Memory B cell (primary cell): ENCODE results near the gene MSRB3.
"Not testable (repeated sequence)": the region's sequence is repeated elsewhere in the genome, so short reads cannot be mapped to it uniquely, and the experiment has no call there.

Experiments
- ATAC-seq: fragments of 150-1000 bp; cut with Tn5 transposase; 2 replicates; pipeline ENCODE4 v1.10.0; 2021; ENCODE audit warnings: low read depth, mild to moderate bottlenecking, moderate library complexity
- DNase-seq, 2 donors: peaks; one replicate each; pipeline ENCODE4 v3.0.0; 2022; ENCODE audit warnings: low spot score in 2 of 2
- H3K27ac Mint-ChIP-seq: one replicate; pipeline ENCODE4 v1.8.0; 2022; ENCODE audit warnings: mild to moderate bottlenecking, moderate library complexity, mixed read lengths
- H3K27me3 Mint-ChIP-seq: one replicate; pipeline ENCODE4 v1.8.0; 2022; ENCODE audit warnings: mixed read lengths
- H3K36me3 Mint-ChIP-seq: one replicate; pipeline ENCODE4 v1.8.0; 2022; ENCODE audit warnings: mild to moderate bottlenecking, mixed read lengths
- H3K4me1 Mint-ChIP-seq: one replicate; pipeline ENCODE4 v1.8.0; 2022; ENCODE audit warnings: mixed read lengths
- H3K4me3 Mint-ChIP-seq: one replicate; pipeline ENCODE4 v1.8.0; 2022; ENCODE audit warnings: mild to moderate bottlenecking, moderate library complexity, mixed read lengths
- H3K9me3 Mint-ChIP-seq: one replicate; pipeline ENCODE4 v1.8.0; 2022; ENCODE audit warnings: mixed read lengths

Gene MSRB3

DNA sequence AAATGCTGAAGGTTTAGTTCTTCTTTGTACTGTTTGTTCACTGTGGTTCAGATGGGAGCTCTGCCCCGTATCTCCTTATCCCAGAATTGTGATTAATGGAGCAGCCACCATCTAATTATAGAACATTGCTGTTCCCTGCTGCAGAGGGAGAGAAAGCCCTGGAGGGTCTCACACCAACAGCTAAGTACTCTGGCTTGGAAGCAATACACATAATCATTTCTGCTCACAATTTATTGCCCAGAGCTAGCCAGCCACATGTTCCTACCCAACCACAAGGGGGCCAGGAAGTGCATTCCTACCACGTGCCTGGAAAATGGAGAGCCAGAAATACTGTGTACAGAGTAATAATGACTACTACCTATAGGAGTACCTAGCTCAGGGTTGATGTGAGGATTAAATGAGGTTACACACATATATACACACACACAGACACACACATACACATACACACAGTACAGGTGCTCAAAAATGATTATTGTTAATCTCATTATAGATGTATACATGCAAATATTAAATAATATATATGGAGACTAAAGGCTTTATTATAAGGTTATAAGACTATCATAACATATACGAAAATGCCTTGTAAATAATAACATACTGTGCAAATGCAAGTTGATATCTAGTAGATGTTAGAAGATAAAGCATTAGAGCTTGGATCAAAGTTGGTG lies 22.3 kb downstream of the MSRB3 start:
- H3K36me3 Mint-ChIP-seq: peaks cover 2% of the 10 kb centered on the region
- H3K27ac Mint-ChIP-seq: no peak overlapping the region
- H3K4me3 Mint-ChIP-seq: no peak overlapping the region
- DNase-seq (no peak), ATAC-seq (no peak)
- H3K4me1 Mint-ChIP-seq: peaks cover 6% of the 10 kb centered on the region
- peaks cover 3% of the 10 kb centered on the region for H3K9me3 Mint-ChIP-seq
- peaks cover 23% of the 10 kb centered on the region for H3K27me3 Mint-ChIP-seq

DNA sequence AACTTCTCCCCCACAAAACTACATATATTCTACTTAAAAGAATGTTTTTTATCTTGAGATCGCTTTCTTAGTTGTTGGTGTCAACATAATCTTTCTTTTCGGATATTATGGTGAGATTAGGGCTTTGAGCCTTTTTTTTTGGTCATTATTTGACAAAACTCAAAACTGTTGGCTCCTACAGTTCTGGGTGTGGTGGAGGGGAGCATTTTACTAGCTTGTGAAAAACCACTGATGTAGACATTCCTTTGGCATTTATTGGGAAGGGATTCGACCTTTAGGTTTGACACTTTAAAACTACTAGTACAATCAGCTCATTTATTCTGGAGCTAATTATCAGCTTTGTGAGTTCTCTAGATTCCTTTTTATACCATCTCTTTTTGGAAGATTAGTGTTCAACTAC lies 24.4 kb downstream of the MSRB3 start:
- Mint-ChIP-seq H3K4me3 (no peak overlapping the region), H3K27ac (no peak overlapping the region), H3K36me3 (no peaks in the 10 kb centered on the region), H3K9me3 (no peaks in the 10 kb centered on the region), H3K27me3 (peaks cover 14% of the 10 kb centered on the region), H3K4me1 (peaks cover 4% of the 10 kb centered on the region)
- ATAC-seq (no peak), DNase-seq (no peak)

DNA sequence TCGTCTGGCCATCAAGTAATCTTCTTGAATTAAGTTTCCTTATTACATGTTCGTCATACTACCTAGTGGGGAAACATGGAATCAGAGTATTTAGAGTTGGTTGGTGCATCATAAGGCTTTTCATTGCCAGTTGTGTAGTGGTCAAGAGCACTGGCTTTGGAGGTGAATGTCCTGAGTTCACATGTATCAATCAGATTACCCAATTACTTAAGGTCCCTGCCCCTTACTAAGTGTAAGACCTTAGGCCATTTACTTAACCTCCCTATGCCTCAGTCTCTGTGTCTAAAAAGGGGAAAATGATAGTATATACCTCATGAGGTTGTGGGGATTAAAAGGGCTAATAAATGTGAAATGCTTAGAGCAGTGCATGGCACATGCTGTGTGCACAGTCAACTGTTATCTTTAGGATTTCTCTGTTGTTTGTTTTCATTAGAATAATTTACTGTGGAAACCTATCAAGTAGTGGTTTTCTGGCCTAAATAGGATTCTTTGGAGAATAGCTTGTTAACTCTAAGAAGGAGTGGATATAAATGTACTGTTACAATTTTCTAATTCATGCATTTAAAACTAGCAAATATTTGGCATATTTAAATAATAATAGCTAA lies 27.0 kb downstream of the MSRB3 start:
- Mint-ChIP-seq H3K36me3 (no peaks in the 10 kb centered on the region), H3K4me1 (peaks cover 13% of the 10 kb centered on the region), H3K27ac (no peak overlapping the region), H3K27me3 (peaks cover 17% of the 10 kb centered on the region), H3K9me3 (no peaks in the 10 kb centered on the region), H3K4me3 (no peak overlapping the region)
- ATAC-seq: no peak
- no peak for DNase-seq

DNA sequence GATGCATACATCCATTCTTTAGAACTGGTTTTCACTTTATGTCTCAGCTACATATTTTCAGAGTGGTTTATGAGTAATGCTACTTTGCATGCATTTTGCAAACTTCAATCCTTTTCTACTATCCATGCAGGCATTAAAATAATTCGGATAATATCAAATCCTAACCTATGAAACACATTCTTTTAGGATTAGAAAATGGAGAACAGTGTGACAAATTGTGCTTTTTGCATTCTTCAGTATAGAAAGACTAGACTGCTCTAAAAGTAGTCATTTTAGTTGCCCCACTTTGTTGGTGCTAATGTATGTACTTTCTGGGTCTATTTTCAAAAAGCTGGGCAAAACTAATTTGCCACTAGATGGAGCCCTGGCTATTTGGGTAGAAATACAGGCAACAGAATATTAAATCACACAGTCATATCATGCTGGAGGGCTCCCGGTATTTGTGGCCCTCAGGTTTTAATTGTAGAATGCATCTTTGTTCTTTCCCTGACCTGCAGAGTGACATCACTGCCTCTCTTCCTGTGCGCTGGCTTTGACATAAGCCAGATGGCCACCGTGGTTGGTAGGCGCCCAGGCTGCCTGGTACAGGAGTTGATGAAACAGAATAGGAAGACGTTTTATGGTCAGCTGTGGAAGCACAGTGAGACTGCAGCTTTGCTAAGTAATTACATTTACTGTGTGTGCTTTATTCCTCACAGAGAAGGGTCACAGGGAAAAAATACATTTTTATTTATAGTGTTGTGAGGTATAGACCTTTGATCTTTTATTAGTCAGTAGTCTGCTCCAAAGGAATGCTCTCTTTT lies 28.1 kb downstream of the MSRB3 start:
- H3K9me3 Mint-ChIP-seq: no peaks in the 10 kb centered on the region
- H3K27me3 Mint-ChIP-seq: peaks cover 17% of the 10 kb centered on the region
- H3K4me3 Mint-ChIP-seq: no peak overlapping the region
- H3K36me3 Mint-ChIP-seq: no peaks in the 10 kb centered on the region
- peaks cover 13% of the 10 kb centered on the region for H3K4me1 Mint-ChIP-seq
- H3K27ac Mint-ChIP-seq: no peak overlapping the region
- ATAC-seq (no peak), DNase-seq (no peak)

DNA sequence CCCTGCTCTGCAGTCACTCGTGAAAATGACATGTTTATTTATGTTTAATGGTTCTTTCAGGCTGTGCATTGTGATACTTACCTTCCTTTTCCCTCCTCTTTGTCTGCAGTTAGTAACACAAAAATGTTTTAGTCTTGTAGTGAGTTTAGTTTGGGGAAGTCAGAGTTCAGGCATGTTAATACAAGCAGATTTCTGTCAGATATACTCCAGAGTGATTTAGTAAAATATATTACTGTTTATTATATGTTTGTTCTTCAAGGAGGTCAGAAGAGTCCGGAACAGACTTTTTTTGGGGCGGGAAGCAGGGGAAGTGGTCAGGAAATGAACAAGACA lies 28.7 kb downstream of the MSRB3 start:
- Mint-ChIP-seq H3K27me3 (peaks cover 17% of the 10 kb centered on the region), H3K4me3 (no peak overlapping the region), H3K27ac (no peak overlapping the region), H3K36me3 (no peaks in the 10 kb centered on the region), H3K9me3 (no peaks in the 10 kb centered on the region), H3K4me1 (peaks cover 13% of the 10 kb centered on the region)
- no peak for DNase-seq
- no peak for ATAC-seq

DNA sequence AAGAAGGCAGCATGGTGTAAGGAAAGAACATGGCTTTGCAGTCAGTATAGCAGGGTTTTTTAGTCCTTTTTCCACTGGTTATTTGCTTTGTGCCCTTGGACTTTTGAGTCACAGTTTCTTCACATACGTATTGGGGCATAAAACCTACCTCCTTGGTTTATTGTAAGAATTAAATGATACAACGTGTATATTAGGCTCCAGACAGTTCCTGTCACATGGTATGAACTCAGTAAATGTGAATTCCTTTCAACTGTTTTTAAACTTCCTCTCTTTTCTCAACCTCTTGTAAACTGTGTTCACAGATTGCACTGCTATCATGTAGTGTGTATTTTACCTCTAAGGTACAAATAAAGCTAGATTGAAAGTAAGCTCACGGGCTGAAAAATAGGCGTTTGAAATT lies 29.5 kb downstream of the MSRB3 start:
- no peak overlapping the region for H3K27ac Mint-ChIP-seq
- peaks cover 13% of the 10 kb centered on the region for H3K4me1 Mint-ChIP-seq
- peaks cover 17% of the 10 kb centered on the region for H3K27me3 Mint-ChIP-seq

DNA sequence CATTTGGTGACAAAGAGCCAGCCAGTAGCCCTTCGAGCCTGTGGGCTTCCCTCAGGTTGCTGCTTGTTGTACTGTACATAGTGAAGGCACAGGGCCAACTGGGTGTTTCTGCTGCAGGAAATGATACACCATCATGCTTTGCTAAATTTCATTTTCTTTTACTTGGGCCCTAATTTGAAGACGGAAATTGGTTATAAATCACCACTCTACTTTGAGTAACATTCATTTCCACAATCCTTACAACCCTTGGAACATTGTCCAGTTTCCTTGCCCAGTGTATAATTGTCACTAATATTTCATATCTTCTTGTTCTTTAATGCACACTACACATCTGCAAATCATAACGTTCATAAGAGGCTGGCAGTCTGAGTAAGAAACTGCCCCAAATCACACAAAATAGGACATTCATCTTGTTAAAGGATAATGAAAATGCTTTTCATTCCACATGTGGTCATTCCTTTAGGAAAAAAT lies 30.2 kb downstream of the MSRB3 start:
- ATAC-seq (no peak), DNase-seq (no peak)
- H3K36me3 Mint-ChIP-seq: no peaks in the 10 kb centered on the region
- peaks cover 13% of the 10 kb centered on the region for H3K4me1 Mint-ChIP-seq
- peaks cover 14% of the 10 kb centered on the region for H3K27me3 Mint-ChIP-seq
- no peaks in the 10 kb centered on the region for H3K9me3 Mint-ChIP-seq
- H3K4me3 Mint-ChIP-seq: no peak overlapping the region
- no peak overlapping the region for H3K27ac Mint-ChIP-seq

More for the DNA sequence above, 29.5 kb downstream of the MSRB3 start:
- no peaks in the 10 kb centered on the region for H3K36me3 Mint-ChIP-seq
- no peak for ATAC-seq
- no peaks in the 10 kb centered on the region for H3K9me3 Mint-ChIP-seq
- DNase-seq: no peak
- H3K4me3 Mint-ChIP-seq: no peak overlapping the region

DNA sequence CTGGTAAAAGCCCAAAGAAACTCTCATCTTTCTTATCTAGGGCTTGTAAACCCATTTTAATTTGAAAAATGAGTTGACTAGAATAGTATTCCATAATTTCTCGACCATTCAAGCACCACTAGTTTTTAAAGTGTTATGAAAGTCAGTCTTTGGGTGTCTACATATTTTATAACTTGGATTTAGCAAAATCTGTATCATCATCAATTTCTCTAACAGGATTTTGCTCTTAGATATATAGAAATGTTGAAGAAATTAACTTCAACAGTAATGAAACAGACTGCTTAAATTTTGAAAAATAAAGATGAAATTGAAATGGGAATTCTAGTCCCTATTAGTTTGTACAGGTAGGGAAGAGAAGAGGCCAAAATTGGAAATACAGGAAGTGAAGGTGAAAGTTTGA lies 32.8 kb downstream of the MSRB3 start:
- DNase-seq (no peak), ATAC-seq (no peak)
- H3K36me3 Mint-ChIP-seq: no peaks in the 10 kb centered on the region
- H3K27ac Mint-ChIP-seq: no peak overlapping the region
- peaks cover 6% of the 10 kb centered on the region for H3K27me3 Mint-ChIP-seq
- peaks cover 13% of the 10 kb centered on the region for H3K4me1 Mint-ChIP-seq
- H3K4me3 Mint-ChIP-seq: no peak overlapping the region
- no peaks in the 10 kb centered on the region for H3K9me3 Mint-ChIP-seq

DNA sequence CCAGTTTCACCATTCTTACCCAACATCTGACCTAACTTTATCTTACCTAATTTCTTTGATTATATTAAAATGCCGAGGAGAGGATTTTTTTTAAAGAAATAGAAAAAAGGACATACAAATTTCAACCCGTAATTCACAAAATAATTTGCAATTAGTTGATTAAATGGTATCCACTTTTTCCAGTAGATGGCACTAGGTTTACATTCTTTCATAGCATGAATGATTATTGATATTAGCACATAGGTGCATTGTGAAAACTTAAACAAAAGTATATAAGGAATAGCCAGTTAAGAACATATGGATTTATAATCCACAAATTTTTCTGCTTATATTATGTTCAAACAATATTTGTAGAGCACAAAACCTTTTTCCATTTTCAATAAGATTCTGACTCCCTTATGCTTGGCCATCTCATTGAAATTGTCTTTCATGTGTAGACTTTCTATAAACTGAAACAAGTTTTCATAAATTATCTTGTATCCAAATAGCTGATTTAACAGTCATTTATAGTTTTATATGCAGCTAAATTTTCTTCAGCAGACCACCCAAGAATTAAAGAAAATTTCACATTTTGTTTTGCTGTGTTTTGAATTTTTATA lies 35.3 kb downstream of the MSRB3 start:
- no peak overlapping the region for H3K4me3 Mint-ChIP-seq
- no peak for ATAC-seq
- H3K4me1 Mint-ChIP-seq: peaks cover 6% of the 10 kb centered on the region
- H3K9me3 Mint-ChIP-seq: no peaks in the 10 kb centered on the region
- H3K27ac Mint-ChIP-seq: no peak overlapping the region
- H3K36me3 Mint-ChIP-seq: no peaks in the 10 kb centered on the region
- no peak for DNase-seq
- peaks cover 7% of the 10 kb centered on the region for H3K27me3 Mint-ChIP-seq

DNA sequence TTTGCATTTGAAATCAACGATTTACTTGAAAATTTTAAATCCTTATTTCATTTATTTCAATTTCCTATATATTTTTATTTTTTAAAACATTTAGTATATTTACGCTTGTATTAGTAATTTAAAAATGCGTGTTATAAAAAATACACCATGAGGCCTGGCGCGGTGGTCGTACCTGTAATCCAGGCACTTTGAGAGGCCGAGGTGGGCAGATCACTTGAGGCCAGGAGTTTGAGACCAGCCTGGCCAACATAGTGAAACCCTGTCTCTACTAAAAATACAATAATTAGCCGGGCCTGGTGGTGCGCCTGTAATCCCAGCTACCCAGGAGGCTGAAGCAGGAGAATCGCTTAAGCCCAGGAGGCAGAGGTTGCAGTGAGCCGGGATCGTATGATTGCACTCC lies 36.8 kb downstream of the MSRB3 start:
- not testable (repeated sequence) for H3K36me3 Mint-ChIP-seq, H3K4me1 Mint-ChIP-seq, DNase-seq, H3K27me3 Mint-ChIP-seq, H3K4me3 Mint-ChIP-seq, ATAC-seq, H3K27ac Mint-ChIP-seq, H3K9me3 Mint-ChIP-seq

DNA sequence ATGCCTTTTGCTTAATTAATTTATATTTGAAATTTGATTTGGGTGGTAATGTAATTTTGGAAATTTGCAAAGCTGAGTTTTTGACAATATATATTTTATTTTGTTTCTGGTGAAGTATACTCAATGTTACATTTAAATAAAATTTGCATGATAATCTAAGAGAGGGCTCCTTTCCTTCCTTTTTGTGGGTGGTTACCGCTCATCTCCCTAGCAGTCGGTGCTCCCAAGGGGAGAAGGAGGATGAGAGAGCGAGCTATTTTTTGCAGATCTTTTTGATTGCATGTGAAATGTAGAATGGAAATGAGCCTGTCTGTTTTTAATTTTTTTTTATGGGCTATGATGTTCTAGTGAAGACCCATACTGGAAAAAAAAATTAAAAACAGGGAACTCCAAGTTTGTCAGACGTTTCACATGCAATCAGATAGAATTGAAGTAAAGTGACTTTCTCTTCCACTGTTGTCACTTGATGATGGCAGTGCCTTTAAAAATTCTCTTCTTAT lies 39.8 kb downstream of the MSRB3 start:
- ATAC-seq: no peak
- H3K4me1 Mint-ChIP-seq: no peaks in the 10 kb centered on the region
- H3K36me3 Mint-ChIP-seq: no peaks in the 10 kb centered on the region
- no peaks in the 10 kb centered on the region for H3K9me3 Mint-ChIP-seq
- DNase-seq: no peak
- H3K4me3 Mint-ChIP-seq: no peak overlapping the region
- peaks cover 5% of the 10 kb centered on the region for H3K27me3 Mint-ChIP-seq
- no peak overlapping the region for H3K27ac Mint-ChIP-seq

DNA sequence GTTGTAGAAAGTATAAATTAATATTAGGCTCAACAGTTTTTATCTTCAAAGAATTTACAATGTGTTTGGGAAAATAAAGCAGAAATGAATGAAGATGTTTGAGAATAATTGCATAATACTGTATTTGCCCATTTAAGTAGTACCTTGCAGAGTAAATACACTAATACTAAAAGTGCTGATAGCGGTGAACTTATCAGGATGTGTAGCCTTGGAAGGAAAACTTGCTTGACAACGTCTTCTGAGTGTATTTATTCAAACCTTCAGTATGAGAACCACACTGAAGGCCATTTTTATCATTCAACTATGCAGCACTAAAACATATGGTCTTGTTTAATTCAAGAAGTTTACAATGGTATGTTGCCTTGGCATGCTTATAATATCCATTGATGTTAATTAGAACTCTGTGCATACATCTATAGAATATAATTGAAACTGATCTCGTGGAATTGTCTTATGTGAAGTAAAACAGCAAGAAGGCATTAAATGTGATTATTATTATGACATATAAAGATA lies 41.3 kb downstream of the MSRB3 start:
- Mint-ChIP-seq H3K4me1 (no peaks in the 10 kb centered on the region), H3K4me3 (no peak overlapping the region), H3K36me3 (no peaks in the 10 kb centered on the region), H3K27ac (no peak overlapping the region), H3K27me3 (peaks cover 6% of the 10 kb centered on the region), H3K9me3 (no peaks in the 10 kb centered on the region)
- ATAC-seq: no peak
- no peak for DNase-seq

DNA sequence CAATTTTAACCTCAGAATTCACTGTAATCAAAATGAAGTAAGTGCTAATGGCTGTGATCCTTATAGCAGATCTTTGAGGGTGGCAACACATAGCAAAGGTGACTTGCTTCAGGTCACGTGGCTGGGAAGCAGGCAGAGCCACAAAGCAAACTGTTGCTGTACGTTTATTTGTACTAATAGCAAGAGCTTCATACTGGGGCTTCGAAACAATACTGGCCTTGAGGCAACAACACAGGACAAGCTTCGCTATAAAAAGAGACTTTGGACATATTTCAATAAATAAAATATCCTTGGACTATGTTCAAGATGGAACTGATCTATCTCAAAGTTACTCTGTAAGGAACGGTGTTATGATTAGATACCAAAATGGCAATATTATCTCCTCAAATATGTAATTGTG lies 44.6 kb downstream of the MSRB3 start:
- Mint-ChIP-seq H3K27me3 (peaks cover 3% of the 10 kb centered on the region), H3K4me1 (no peaks in the 10 kb centered on the region), H3K27ac (no peak overlapping the region), H3K4me3 (no peak overlapping the region), H3K9me3 (no peaks in the 10 kb centered on the region), H3K36me3 (no peaks in the 10 kb centered on the region)
- DNase-seq: no peak
- ATAC-seq: no peak

DNA sequence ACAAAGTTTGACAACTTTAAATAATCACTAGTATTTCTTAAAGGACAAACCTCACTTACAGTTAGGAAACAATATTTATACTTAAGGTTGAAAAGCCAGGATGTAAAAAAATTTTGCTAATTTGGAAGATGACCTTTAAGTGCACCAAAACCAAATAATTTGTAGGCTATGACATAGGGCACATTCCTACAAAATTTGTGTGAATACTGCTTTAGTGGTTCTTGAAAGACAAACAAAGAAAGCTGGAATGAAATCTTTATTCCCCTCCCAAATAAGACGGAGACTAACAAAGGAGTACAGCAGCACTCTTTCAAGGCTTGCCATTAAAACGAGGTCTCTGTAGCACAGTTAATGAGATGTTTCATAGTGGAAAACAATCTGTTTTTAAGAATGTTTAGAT lies 45.6 kb downstream of the MSRB3 start:
- Mint-ChIP-seq H3K4me1 (no peaks in the 10 kb centered on the region), H3K36me3 (no peaks in the 10 kb centered on the region), H3K27me3 (peaks cover 3% of the 10 kb centered on the region), H3K27ac (no peak overlapping the region), H3K4me3 (no peak overlapping the region), H3K9me3 (no peaks in the 10 kb centered on the region)
- ATAC-seq: no peak
- DNase-seq: no peak
